HG03025 (cell line): ENCODE measurements around the gene PHAF1.
"Not testable (repeated sequence)": the region's sequence is repeated elsewhere in the genome, so short reads cannot be mapped to it uniquely, and the experiment has no call there.

Experiments
- ATAC-seq: cut with Tn5 transposase; IDR thresholded peaks from one replicate; pipeline ENCODE4 v1.9.1; 2021; ENCODE audit warnings: mild to moderate bottlenecking, moderate library complexity; ENCODE audit not compliant: unreplicated experiment, low FRiP score

Gene PHAF1

DNA sequence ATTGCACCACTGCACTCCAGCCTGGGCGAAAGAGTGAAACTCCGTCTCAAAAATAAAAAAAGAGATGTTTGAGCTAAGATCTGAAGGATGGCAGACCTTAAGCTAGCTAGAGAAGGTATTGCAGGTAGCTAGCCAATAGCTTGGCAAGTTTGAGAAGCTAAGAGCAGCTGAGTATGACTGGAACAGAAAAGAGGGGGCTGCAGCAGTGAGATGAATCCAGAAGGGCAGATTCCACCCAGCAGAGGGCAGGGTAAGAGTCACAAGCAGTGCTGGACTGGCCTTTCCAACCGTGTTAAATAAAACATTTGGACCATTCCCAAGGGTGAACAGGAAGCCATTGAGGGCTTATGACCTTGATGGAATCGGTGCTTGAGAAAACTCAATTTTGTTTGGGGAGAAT lies 5.7 kb upstream of the PHAF1 start:
- ATAC-seq, result no peak

DNA sequence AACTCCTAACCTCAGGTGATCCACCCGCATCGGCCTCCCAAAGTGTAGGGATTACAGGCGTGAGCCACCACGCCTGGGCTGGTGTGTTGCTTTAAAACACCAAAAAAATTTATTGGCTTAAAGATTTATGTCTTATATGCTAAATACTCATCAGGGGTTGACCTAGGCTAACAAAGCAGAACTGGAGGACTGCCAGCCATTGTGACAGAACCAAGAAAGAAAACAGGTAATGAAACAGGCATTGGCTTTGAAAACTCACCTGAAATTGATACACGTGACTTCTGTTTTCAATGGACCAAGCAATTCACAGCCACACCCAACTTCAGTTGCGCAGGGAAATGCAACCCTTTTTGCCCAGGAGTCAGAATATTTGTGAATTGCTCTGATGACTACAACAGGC lies 4.9 kb upstream of the PHAF1 start:
- ATAC-seq, result no peak

DNA sequence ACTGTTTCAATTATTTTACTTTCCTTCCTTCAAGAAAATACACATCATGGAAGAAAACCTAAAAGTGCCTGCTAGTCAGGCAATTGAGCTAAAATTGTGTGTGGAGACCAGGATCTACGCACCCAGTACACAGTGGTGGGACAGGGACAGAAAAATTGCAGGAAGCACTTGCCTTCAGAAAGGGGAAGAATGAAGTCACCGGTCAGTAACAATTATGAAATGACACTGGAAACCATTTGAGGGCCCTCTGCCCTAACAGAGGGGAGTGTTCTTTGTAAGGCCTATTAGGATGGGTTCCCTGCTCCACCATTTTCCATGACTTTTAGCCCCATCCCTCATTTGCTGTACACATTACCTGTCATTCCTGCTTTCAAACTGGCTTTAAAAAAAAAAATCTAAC lies 4.5 kb upstream of the PHAF1 start:
- no peak for ATAC-seq

DNA sequence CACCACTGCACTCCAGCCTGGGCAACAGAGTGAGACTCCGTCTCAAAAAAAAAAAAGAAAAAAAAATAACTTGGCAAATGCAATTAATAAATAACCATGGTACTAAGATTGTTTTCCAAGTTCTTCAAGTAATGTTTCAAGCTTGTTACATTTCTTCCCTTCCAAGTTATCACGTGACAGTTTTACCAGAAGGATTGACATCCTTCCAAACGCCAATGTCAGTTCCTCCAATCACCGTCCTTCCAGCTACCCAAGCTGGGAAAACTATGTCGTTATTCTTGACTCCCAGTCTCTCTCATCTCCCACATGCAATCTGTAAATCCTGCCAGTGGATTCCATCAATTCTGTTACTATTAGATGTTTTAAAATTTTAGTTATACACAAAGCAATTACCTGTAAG lies 3.9 kb upstream of the PHAF1 start:
- ATAC-seq, result no peak

DNA sequence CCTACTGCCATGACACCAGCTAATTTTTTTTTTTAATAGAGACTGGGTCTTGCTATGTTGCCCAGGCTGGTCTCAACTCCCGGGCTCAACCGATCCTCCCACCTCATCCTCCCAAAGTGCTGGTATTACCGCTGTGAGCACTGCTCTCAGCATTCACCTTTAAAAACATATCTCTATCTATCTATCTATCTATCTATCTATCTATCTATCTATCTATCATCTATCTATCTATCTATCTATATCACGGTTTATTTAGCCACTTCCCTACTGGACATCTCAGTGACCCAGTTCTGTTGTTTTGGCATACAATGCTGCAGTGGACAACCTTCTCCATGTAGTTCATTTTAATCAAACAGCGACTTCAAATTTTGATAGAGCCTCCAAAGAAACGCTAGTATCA lies 1.3 kb upstream of the PHAF1 start:
- no peak for ATAC-seq

DNA sequence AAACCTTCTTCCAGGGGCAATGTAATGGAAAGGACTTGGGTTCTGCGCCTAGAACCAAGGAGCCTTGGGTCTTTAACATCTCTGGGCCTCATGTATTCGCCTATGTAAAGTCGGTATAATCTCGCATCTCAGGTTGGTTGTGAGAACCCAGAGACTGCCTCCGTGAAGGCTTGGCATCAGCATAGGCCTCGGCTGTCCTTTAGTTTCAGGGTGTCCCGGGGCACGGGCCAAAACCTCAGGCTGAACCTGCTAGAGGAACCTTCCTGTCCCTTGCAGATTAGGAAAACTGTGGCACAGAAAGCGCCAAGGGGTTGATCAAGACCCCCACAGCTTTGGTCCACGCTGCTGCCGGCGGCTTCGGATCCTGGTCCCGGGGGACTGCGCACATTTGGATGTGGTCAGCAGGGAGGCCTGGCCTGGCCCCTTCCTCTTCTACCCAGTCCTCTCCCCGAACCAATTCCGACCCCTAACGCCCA lies 772 bp upstream of the PHAF1 start:
- no peak for ATAC-seq

DNA sequence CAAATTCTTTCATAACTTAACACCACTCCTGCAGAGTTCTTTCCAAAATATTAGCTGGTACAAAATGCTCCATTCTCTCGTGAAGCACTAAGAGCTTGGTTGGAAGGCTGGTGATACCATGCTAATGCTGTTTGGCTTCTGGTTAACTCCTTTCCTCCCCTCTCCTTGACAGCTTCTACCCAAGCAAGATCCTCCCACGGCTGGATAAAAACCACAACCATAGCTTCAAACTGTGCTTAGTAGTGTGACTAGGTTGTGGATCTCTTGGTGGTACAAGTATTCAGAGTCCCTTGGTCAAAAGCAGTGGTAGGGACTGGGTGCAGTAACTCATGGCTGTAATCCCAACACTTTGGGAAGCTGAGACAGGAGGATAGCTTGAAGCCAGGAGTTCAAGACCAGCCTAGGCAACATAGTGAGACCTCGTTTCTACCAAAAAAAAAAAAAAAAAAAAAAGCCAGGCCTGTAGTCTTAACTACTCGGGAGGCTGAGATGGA lies 2.3 kb downstream of the PHAF1 start:
- no peak for ATAC-seq

DNA sequence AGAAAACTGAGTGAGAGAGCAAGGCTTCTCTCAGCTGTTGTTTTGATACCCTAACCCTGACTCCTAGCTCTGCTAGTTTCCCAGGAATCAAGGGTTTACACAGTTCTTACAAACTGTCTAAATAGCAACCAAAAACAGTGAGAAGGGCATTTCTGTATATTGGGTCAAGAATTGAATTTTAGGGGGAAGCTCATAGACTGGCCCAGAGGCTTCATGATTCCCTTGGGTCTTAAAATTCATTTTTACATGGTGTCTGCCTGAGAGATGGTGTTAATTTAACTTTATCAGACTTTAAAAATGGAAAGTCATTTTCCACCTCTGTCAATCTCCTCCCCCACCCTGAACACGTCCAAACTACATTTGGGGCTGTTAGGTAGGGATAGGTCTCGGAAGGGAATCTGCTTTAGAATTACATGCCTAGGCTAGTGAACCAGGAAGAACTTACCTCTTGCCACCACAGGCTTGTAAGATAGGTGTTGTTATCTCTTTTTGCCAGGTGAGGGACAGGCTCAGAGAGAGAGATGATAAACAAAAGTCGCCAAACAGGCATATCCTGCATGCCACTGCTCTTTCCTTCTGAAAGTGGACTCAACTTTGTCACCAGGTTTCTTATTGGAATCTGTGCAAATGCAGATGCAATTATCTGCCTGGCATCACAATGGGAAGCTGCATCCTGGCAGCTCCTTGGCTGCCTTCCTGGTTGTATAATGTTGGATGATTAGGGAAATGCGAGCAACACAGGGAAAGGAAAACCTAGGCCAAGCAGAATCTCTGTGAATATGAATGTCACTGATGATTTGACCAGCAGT lies 3.1 kb downstream of the PHAF1 start:
- no peak for ATAC-seq

DNA sequence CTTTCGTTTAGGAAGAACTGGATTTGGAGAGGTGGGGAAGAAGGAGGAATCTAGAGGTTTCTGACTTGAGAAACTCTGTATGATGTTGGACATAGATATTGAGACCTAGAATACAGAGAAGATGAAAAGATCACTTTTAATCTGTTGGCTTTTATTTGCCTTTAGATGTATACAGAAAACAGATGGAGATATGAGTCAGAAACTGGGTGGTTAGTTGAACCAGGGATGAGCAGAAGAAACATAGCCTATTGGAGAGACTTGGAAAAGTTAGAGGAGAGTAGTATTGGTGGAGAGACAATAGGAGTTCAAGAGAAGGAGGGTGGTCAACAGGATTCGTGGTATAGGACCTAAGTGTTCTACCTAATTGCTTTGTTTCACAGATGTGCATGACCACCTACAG lies 5.1 kb downstream of the PHAF1 start:
- no peak for ATAC-seq

DNA sequence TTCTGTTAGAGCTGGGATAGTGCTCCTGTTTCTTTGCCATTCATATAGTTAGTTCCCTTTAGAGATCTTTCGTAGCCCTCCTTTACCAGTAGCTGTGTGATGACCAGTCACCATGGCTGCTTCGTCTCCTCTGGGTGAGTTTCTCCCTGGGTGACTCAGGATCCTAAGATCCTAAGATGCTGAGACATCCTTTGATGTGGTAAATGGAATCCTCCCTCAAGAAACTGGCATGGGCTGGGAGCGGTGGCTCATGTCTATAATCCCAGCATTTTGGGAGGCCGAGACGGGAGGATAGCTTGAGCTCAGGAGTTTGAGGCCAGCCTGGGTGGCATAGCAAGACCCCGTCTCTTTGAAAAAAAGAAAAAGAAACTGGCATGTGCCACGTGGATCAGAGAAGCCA lies 5.9 kb downstream of the PHAF1 start:
- ATAC-seq, result no peak

DNA sequence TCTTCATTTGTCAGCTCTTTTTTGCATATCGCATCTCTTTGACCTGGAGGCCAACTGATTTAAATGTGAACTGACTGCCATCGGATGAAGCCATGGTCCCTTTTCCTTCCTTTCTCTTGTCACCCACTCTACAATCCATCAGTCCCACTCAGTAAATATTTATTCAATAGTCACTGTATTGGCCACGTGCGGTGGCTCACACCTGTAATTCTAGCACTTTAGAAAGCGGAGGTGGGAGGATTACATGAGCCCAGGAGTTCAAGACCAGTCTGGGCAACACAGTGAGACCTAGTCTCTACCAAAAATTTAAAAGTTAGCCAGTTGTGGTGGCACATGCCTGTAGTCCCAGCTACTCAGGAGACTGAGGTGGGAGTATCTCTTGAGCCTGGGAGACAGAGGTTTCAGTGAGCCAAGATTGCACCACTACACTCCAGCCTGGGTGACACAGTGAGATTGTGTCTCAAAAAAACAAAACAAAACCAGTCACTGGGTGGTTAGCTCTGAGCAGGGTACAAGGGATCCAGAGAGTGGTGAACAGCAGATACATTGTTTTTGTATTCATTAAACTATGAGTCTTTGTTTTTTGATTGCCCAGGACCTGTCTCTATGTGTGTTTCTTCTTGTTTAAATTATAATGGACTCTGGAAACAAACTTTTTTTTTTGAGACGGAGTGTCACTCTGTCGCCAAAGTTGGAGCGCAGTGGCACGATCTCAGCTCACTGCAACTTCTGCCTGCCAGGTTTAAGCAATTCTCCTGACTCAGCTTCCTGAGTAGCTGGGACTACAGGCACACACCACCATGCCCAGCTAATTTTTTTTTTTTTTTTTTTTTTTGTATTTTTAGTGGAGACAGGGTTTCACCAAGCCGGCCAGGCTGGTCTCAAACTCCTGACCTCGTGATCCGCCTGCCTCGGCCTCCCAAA lies 6.9 kb downstream of the PHAF1 start:
- ATAC-seq, result no peak

DNA sequence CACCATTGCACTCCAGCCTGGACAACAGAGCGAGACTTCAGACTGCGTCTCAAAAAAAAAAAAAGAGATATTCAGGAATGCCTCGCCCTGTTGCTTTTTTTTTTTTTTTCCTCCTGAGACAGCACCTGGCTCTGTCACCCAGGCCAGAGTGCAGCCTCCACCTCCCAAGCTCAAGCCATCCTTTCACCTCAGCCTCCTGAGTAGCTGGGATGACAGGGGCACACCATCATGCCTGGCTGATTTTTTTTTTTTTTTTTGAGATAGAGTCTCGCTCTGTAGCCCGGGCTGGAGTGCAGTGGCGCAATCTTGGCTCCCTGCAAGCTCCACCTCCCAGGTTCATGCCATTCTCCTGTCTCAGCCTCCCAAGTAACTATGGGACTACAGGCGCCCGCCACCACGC lies 8.0 kb downstream of the PHAF1 start:
- ATAC-seq, result no peak

DNA sequence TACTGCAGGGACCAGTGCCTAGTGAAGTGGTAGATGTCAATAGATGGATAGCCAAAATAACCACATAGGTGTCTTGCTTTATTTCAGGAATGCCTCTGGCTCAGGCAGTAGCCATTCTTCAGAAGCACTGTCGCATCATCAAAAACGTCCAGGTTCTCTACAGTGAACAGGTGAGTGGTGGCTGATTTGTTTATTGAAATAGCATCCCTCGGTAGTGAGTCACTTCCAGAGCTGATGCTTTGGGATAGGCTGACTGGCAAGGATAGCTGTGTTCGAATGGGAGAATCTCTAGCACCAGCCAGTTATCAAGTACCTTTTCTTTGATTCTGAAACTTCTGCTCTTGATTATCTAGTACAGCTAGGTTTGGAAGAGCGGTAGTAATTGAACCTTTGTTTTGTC lies 10.3 kb downstream of the PHAF1 start:
- ATAC-seq, result no peak

DNA sequence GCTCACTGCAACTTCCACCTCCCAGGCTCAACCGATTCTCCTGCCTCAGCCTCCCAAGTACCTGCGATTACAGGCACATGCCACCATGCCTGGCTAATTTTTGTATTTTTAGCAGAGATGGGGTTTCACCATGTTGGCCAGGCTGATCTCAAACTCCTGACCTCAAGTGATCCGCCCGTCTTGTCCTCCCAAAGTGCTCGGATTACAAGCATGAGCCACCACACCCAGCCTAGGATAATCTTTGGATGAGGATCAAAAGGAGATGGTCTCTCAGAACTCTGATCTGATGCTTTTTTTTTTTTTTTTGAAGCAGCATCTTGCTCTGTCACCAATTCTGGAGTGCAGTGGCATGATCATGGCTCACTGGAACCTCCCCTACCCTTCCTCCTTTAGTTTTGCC lies 13.1 kb downstream of the PHAF1 start:
- not testable (repeated sequence) for ATAC-seq

DNA sequence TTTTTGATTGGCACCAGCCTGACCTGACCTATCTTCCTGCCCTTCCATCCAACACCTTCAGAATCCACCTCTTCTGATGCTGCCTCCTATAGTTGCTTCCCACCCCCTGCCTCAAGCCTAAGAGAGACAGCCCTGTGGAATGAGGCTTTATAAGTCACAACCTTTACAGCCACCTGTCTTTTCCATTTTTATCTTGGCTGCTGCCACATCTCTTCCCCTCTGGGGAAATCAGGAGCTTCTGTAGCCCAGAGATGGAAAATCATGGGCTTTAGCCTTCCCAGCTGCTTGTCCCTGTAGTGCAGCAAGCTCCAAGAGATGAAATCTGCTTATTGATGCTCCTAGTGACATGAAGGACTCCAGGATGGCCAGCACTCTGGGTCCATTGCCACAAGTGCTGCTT lies 18.7 kb downstream of the PHAF1 start:
- no peak for ATAC-seq

DNA sequence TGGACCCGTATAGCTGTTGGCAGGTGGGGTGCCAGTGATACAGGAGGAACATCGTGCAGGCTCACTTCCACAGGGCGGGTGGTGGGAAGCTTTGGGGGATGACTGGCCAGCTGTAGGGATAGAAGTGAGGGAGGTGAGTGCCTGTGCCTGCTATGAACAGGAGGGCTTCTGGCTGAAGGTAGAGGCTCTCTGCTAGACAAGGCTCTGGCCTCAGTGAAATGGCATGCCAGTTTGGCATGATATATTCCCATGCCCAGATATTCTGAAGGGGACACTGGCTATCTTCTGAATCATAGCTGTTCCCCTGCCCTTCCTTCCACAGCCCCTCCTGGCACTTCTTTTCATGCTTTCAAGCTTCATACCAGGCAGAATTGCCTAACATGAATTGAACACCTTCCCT lies 19.1 kb downstream of the PHAF1 start:
- ATAC-seq, result no peak

DNA sequence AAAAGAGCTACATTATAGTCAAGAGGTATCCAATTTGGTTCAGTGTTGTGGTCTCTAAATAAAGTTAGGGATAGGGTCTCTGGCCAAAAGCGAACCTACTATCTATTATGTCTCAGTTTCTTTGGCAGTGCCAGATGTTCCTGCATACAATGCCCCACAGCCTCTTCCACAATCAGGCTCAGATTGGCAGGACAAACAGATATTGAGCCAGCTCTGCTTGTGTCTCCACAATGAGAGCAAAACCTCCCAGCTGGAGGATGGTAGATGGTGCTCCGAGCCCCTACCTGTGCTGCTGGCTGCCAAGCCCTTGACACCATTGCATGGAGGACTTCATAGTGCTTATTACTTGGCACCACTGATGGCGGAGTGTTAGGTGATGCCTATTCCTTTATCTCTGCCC lies 19.7 kb downstream of the PHAF1 start:
- no peak for ATAC-seq

DNA sequence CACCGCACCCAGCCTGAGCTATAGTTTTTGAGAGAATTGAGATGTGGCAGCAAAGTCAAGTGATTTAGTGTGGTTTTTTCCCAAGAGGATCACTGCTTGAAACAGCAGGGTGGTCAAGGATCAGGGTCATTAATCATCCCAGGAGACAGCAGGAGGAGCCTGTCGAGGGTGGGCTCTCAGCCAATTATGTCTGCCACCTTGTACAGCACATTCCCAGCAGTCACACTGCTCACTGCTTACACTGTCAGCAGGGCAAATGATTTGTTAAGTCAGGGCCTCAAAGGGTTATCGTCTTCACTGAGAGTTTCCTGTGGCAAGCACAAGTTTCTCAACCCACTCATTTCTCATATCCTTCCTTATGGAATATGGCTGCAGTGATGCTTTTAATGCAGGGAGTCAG lies 27.9 kb downstream of the PHAF1 start:
- ATAC-seq, result no peak

DNA sequence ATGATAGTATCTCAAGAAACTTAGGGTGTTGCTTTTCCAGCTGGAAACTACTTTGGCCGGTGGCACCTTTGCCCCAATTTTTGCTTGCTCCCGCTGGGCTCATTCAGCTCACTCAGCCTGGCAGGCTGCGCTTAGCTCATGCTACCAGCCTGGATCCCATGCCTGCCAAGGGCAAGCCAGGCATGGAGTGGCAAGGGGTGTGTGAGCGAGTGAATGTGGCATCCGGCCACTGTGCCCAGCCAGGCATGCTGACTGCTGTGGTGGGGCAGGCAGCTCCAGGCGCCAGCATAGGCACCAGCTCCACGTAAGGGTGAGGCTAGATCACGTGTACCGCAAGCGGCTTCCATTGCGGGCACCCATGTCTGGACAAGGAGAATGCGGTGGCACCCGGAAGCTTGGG lies 31.6 kb downstream of the PHAF1 start:
- no peak for ATAC-seq

DNA sequence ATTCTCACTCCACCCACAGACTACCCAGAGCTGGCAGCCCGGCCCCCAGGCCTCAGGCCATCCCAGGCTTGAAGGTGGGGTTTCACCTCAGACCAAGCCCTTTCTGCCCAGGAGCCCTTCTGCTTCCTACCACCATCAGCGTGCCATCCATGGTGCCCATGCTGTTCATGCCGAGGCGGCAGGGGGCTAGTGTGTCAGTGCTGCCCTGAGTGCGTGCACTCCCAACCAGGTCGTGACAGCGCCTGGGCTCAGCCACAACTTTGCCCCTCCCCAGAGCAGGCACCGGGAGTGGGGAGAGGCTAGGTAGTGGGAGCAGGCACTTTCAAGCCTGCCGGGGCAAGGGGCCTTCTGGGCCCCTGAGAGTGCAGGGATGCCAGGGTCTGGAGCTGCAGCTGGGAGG lies 32.6 kb downstream of the PHAF1 start:
- no peak for ATAC-seq

DNA sequence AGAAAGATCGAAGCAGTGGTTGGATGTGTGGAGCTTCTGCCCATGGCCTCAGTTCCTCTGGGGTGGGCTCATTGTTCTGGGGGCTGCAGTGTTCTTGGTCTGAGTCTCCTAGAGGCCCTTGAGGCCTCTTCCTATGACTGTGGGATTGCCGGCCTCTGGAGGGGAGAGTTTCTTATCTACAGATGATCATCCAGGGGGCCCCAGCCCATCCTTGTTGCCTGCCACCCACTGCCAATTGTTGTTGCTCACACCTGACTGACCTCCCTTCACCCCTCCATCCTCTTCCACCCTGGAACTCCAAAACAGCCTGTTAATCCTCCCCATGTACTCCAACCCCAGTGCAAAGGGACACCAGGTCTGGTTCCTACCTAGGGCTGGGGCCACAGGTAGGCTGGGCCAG lies 35.2 kb downstream of the PHAF1 start:
- ATAC-seq, result no peak

DNA sequence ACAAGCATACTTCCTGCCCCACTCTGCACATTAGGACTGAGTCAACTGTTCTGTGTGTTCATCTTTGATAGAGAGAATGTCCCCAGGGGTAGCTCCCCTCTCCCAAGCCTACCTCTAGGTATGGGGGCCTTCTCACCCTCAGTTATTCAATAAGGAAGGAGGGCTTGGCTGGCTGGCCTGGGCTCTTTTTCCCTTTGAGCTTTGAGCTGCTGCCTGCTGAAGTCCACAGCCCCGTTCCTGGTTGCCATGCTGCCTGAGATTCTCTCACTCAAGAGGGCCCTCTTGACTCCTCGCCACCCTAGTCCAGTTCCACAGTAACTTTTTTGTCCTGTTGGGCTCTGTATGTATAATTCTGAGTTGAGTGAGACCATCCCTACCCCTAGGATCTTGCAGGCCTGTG lies 36.0 kb downstream of the PHAF1 start:
- ATAC-seq, result no peak
